ENCODE results near the gene MBIP. TPM values are rescaled to one million over a fixed set of nuclear protein-coding genes. Genes with fewer than 3 reads are reported as not detected.
A peak's percentile ranks its signal among the peaks of the same experiment; 100 is the strongest.

Gene MBIP, protein sequence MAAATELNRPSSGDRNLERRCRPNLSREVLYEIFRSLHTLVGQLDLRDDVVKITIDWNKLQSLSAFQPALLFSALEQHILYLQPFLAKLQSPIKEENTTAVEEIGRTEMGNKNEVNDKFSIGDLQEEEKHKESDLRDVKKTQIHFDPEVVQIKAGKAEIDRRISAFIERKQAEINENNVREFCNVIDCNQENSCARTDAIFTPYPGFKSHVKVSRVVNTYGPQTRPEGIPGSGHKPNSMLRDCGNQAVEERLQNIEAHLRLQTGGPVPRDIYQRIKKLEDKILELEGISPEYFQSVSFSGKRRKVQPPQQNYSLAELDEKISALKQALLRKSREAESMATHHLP
- 10 to 100 TPM; 18.7 to 33.4 (median 28.9) TPM for total RNA-seq

DNA sequence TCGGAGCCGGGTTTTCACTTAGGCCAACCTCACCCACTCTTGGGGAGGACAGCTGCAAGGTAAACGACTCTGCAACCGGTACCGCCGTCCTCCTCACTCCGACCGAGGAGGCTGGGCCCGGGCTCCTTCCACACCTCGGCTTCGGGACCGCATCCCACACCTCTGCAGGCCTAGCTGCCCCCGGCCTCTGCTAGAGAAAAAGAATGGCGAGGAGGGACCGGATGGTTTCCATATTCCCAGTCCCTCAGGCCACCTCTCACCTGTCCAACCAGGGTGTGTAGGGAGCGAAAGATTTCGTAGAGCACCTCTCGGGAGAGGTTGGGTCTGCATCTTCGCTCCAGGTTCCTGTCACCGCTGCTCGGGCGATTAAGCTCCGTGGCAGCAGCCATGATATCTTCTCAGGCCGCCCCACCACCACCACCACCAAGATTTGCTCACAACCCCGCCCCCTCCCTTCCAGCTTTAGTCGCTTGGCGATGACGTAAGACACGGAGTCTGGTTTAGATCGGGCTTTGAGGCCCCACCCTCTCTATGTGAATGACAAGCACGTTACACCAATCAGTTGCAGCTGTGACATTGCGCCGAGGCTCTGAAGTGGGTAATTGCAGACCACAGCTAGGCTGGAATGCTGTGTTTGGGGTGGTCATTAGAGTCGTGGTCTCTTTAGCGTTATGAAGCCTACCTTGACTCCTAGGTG is at the start of gene MBIP:
TSS of gene MBIP (minus strand) at position 438 of the 697 bp plus-strand sequence. CDS start at position 389, 49 bp downstream.
- peak within 1 kb of the TSS; percentile 55 to 80 for H3K4me3 ChIP-seq
- H3K4me1 ChIP-seq = no peaks in the 10 kb centered on the region
- H3K27ac ChIP-seq = peak within 1 kb of the TSS; percentile 60 to 78
- H3K36me3 ChIP-seq = no peaks in the 10 kb centered on the region
- DNase-seq = peak; percentile 86 to 93
- no peaks in the 10 kb centered on the region for H3K9me3 ChIP-seq
- H3K27me3 ChIP-seq = no peaks in the 10 kb centered on the region
- intact Hi-C loops (cut with DNase I; ENCODE audit: low total_unique reads) = no loop called here
- TF ChIP-seq, protein P1, sequence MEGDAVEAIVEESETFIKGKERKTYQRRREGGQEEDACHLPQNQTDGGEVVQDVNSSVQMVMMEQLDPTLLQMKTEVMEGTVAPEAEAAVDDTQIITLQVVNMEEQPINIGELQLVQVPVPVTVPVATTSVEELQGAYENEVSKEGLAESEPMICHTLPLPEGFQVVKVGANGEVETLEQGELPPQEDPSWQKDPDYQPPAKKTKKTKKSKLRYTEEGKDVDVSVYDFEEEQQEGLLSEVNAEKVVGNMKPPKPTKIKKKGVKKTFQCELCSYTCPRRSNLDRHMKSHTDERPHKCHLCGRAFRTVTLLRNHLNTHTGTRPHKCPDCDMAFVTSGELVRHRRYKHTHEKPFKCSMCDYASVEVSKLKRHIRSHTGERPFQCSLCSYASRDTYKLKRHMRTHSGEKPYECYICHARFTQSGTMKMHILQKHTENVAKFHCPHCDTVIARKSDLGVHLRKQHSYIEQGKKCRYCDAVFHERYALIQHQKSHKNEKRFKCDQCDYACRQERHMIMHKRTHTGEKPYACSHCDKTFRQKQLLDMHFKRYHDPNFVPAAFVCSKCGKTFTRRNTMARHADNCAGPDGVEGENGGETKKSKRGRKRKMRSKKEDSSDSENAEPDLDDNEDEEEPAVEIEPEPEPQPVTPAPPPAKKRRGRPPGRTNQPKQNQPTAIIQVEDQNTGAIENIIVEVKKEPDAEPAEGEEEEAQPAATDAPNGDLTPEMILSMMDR (IDR thresholded peaks at IDR 0.05) = no peak
- TF ChIP-seq POLR2A (IDR thresholded peaks at IDR 0.05) = peak; percentile 9 to 47

DNA sequence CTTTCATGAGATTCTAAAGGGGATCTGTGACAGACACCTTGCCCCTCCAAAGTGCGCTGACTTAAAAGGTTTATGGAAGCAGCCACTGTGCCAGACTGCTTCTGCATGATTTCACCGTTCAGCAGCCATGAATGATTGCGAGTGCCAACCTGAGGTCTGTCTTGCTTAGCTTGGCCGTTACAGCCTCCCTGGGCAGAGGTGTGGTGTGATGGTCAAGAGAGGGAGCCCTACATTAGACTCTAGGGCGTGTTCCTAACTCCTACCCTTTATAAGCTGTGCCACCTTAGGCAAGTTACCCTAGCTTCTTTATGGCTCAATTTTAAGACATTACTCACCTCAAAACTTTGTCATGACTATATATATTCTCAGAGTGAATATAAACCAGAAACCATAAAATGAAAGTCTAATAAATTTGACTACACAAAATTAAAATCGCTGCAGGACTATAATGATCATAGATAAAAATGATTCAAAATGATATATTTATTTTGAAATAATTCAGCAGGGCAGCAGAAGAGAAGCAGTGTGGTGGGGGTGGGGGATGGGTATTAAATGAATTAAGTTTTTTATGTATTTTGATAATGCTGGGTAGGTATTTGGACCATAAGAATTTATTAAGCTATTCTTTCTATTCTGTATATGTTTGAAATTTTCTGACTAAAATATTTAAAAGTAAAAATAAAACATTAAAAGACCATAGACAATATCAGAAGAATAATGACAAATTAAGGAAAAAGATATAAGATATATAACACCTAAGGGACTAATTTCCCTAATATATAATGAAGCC is 47.7 kb upstream of the MBIP start:
- Histone ChIP-seq H3K9me3 (no peaks in the 10 kb centered on the region), H3K27ac (no peak overlapping the region), H3K36me3 (no peaks in the 10 kb centered on the region), H3K4me3 (no peak overlapping the region), H3K27me3 (no peaks in the 10 kb centered on the region), H3K4me1 (no peaks in the 10 kb centered on the region)
- intact Hi-C loops (cut with DNase I; ENCODE audit: low total_unique reads) = no loop called here
- TF ChIP-seq POLR2A (IDR thresholded peaks at IDR 0.05) = no peak
- TF ChIP-seq, protein P1 (IDR thresholded peaks at IDR 0.05) = no peak
- DNase-seq = no peak

DNA sequence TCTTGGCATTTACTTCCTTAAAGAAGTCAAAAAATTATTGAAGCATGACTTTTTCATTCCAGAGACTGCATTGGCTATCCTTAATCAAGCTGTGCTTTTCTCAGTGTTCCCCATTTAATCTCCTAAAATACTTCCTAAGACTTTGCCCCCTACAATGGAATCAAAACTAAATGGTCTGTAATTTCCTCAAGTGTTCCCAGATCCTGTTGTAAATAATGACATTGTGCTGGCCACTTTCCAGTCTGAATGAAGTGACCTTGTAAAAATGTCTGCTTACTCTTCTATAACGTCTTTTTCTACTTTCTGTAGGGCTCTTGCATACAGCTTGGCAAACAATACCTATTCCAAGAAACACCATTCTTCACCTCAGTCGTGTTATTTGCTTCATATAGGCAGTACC is 45.3 kb upstream of the MBIP start:
- H3K4me1 ChIP-seq = no peaks in the 10 kb centered on the region
- no peak for DNase-seq
- TF ChIP-seq, protein P1 (IDR thresholded peaks at IDR 0.05) = no peak
- no peaks in the 10 kb centered on the region for H3K36me3 ChIP-seq
- no peaks in the 10 kb centered on the region for H3K27me3 ChIP-seq
- no peak overlapping the region for H3K27ac ChIP-seq
- H3K4me3 ChIP-seq = no peak overlapping the region
- intact Hi-C loops (cut with DNase I; ENCODE audit: low total_unique reads) = no loop called here
- no peaks in the 10 kb centered on the region for H3K9me3 ChIP-seq

GRCh38 chr14:36363704-36364103 is 43.3 kb upstream of the MBIP start:
- Histone ChIP-seq H3K4me1 (no peaks in the 10 kb centered on the region), H3K27ac (no peak overlapping the region), H3K27me3 (no peaks in the 10 kb centered on the region), H3K4me3 (no peak overlapping the region), H3K9me3 (no peaks in the 10 kb centered on the region), H3K36me3 (no peaks in the 10 kb centered on the region)
- no peak for DNase-seq
- TF ChIP-seq POLR2A (IDR thresholded peaks at IDR 0.05) = no peak
- TF ChIP-seq, protein P1 (IDR thresholded peaks at IDR 0.05) = no peak
- intact Hi-C loops (cut with DNase I; ENCODE audit: low total_unique reads) = no loop called here
